GM23338 (cell line): ENCODE data around the gene ATP5F1A. TPM values are rescaled to one million over a fixed set of nuclear protein-coding genes. Genes with fewer than 3 reads are reported as not detected.

Source experiments
- ATAC-seq: fragments of 200-7000 bp; cut with Tn5 transposase; 3 replicates; pipeline ENCODE4 v1.9.1; 2020
- DNase-seq: peaks from one replicate; pipeline ENCODE4 v3.0.0-alpha.2; 2015; ENCODE audit warnings: low spot score
- H2AFZ ChIP-seq: fragments of 200-600 bp; sonication (generic); 2 replicates; pipeline ENCODE4 v1.8.0; 2016; ENCODE audit warnings: antibody characterized with exemption, mild to moderate bottlenecking, moderate library complexity
- H3F3A ChIP-seq: fragments of 200-600 bp; sonication (generic); replicated peaks from 2 replicates; pipeline ENCODE4 v1.8.0; 2017; ENCODE audit warnings: antibody characterized with exemption, mixed run types, low read depth
- H3K27ac ChIP-seq: fragments of 200-600 bp; sonication (generic); 2 replicates; pipeline ENCODE4 v1.6.1; 2016; ENCODE audit warnings: low read depth
- H3K27me3 ChIP-seq: fragments of 200-600 bp; sonication (generic); 2 replicates; pipeline ENCODE4 v1.8.0; 2016; ENCODE audit warnings: mild to moderate bottlenecking, mixed run types, moderate library complexity; ENCODE audit not compliant: insufficient read depth
- H3K36me3 ChIP-seq: fragments of 200-600 bp; sonication (generic); 2 replicates; pipeline ENCODE4 v1.8.0; 2016; ENCODE audit warnings: mild to moderate bottlenecking; ENCODE audit not compliant: insufficient read depth
- H3K4me1 ChIP-seq: fragments of 200-600 bp; sonication (generic); 2 replicates; pipeline ENCODE4 v1.8.0; 2016; ENCODE audit warnings: mild to moderate bottlenecking, moderate library complexity; ENCODE audit not compliant: insufficient read depth
- H3K4me2 ChIP-seq: fragments of 200-600 bp; sonication (generic); 2 replicates; pipeline ENCODE4 v1.7.1; 2017; ENCODE audit warnings: mixed run types
- H3K4me3 ChIP-seq: fragments of 200-600 bp; sonication (generic); 2 replicates; pipeline ENCODE4 v1.6.1; 2016; ENCODE audit warnings: mixed run types
- H3K79me2 ChIP-seq: fragments of 200-600 bp; sonication (generic); replicated peaks from 2 replicates; pipeline ENCODE4 v1.8.0; 2017; ENCODE audit warnings: mild to moderate bottlenecking; ENCODE audit not compliant: insufficient read depth
- H3K9me2 ChIP-seq: fragments of 200-600 bp; sonication (generic); 2 replicates; pipeline ENCODE4 v1.8.0; 2017; ENCODE audit not compliant: insufficient read depth
- H4K20me1 ChIP-seq: fragments of 200-600 bp; sonication (generic); replicated peaks from 2 replicates; pipeline ENCODE4 v1.8.0; 2017; ENCODE audit warnings: mild to moderate bottlenecking; ENCODE audit not compliant: insufficient read depth
- H3K27ac Mint-ChIP-seq: 2 replicates; pipeline ENCODE4 v1.8.0; 2020; ENCODE audit warnings: inconsistent platforms, mild to moderate bottlenecking, moderate library complexity, mixed read lengths
- H3K27me3 Mint-ChIP-seq: 3 replicates; pipeline ENCODE4 v1.8.0; 2022; ENCODE audit warnings: low read depth, mild to moderate bottlenecking, moderate library complexity, mixed read lengths, inconsistent platforms; ENCODE audit not compliant: insufficient read depth, poor library complexity
- H3K36me3 Mint-ChIP-seq: 3 replicates; pipeline ENCODE4 v1.8.0; 2021; ENCODE audit warnings: low read depth, mild to moderate bottlenecking, inconsistent platforms, moderate library complexity, mixed read lengths
- H3K4me1 Mint-ChIP-seq: 3 replicates; pipeline ENCODE4 v1.8.0; 2020; ENCODE audit warnings: mild to moderate bottlenecking, inconsistent platforms, mixed read lengths
- H3K4me3 Mint-ChIP-seq: 3 replicates; pipeline ENCODE4 v1.8.0; 2021; ENCODE audit warnings: moderate library complexity, mild to moderate bottlenecking, inconsistent platforms, mixed read lengths
- H3K9me3 Mint-ChIP-seq: 3 replicates; pipeline ENCODE4 v1.8.0; 2020; ENCODE audit warnings: moderate library complexity, mild to moderate bottlenecking, inconsistent platforms, mixed read lengths
- CREB1 ChIP-seq: fragments of 250-450 bp; sonication (Bioruptor Pico); IDR thresholded peaks from 2 replicates; pipeline ENCODE4 v1.5.0; 2020; ENCODE audit warnings: low read depth, mild to moderate bottlenecking, moderate library complexity
- EZH2 ChIP-seq: fragments of 200-600 bp; sonication (generic); IDR thresholded peaks from one replicate; pipeline ENCODE4 v1.8.0; 2017; ENCODE audit warnings: antibody characterized with exemption, mild to moderate bottlenecking, low read depth; ENCODE audit not compliant: unreplicated experiment
- EZH2phosphoT487 ChIP-seq: fragments of 200-600 bp; sonication (generic); IDR thresholded peaks from one replicate; pipeline ENCODE4 v1.8.1; 2018; ENCODE audit warnings: antibody characterized with exemption; ENCODE audit not compliant: unreplicated experiment
- JUNB ChIP-seq: IDR thresholded peaks from one replicate; pipeline ENCODE4 v1.6.1; 2016; ENCODE audit warnings: antibody characterized with exemption; ENCODE audit not compliant: unreplicated experiment
- NANOG ChIP-seq: IDR thresholded peaks from 2 replicates; pipeline ENCODE4 v1.6.1; 2016; ENCODE audit warnings: antibody characterized with exemption, borderline replicate concordance
- POLR2AphosphoS5 ChIP-seq: IDR thresholded peaks from 2 replicates; pipeline ENCODE4 v1.6.1; 2016; ENCODE audit warnings: antibody characterized with exemption, low read depth
- ZNF114 ChIP-seq: fragments of 250-450 bp; sonication (Bioruptor Pico); IDR thresholded peaks from 2 replicates; pipeline ENCODE4 v1.5.0; 2020; ENCODE audit warnings: mild to moderate bottlenecking, moderate library complexity
- polyA plus RNA-seq: library from polyadenylated mRNA; unstranded; fragments of >200 nt; fragmentation: Nextera tagmentation; extraction: Ambion mirVana; gene quantifications from 2 replicates; pipeline ENCODE4 v1.2.1, GENCODE V29; 2016
- total RNA-seq: library from RNA; depleted of rRNA; stranded (reverse); fragments of >200 nt; shearing (Covaris generic); gene quantifications from 2 replicates; pipeline ENCODE4 v1.2.3, GENCODE V29; 2014
- TF ChIP-seq, protein P1 (sequence below), 2 experiments: fragments of 200-600 bp in 1 of 2; sonication (generic) in 1 of 2; conservative IDR thresholded peaks; 2 replicates each; pipeline versions ENCODE4 v1.5.1 to v1.6.1; 2016 to 2017; ENCODE audit warnings: antibody characterized with exemption in 2 of 2, low read depth in 2 of 2, mild to moderate bottlenecking in 2 of 2, moderate library complexity in 1 of 2
- TF ChIP-seq, protein P2 (sequence below): IDR thresholded peaks from 2 replicates; pipeline ENCODE4 v1.6.1; 2016; ENCODE audit warnings: antibody characterized with exemption

Gene ATP5F1A
- total and polyA plus RNA-seq, 2 experiments from 2014 or later = 353 to 822 TPM

DNA sequence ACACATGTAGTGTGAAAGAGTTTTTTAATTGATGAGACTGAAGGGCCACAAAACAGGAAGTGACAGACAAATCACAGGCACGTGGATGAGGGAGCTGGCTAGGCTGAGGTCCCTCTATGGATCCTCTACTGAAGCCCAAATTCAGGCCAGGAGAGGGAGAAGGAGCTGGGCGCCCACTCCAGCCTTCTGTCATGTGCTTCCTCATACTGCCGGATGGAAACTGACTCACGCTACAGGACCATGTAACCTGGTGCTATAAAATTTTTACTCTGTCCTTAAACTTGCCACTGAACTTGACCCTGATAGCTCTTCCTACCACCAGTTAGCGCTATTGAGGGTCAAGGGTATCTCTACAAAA, 57.4 kb downstream of the ATP5F1A start:
- Mint-ChIP-seq H3K4me3 (no peak overlapping the region), H3K27ac (no peak overlapping the region; the same call in 1 of the 2 replicates), H3K4me1 (peaks cover 8% of the 10 kb centered on the region; the same call in 2 of the 3 replicates), H3K27me3 (peaks cover 3% of the 10 kb centered on the region), H3K36me3 (no peaks in the 10 kb centered on the region), H3K9me3 (no peaks in the 10 kb centered on the region)
- peaks cover 9% of the 10 kb centered on the region for H3K9me2 ChIP-seq
- no peaks in the 10 kb centered on the region for H3F3A ChIP-seq
- no peaks in the 10 kb centered on the region for H3K27me3 ChIP-seq
- peaks cover 8% of the 10 kb centered on the region; the same call in 1 of the 2 replicates for H3K4me1 ChIP-seq
- DNase-seq (no peak), ATAC-seq (no peak)
- TF ChIP-seq, protein P1, sequence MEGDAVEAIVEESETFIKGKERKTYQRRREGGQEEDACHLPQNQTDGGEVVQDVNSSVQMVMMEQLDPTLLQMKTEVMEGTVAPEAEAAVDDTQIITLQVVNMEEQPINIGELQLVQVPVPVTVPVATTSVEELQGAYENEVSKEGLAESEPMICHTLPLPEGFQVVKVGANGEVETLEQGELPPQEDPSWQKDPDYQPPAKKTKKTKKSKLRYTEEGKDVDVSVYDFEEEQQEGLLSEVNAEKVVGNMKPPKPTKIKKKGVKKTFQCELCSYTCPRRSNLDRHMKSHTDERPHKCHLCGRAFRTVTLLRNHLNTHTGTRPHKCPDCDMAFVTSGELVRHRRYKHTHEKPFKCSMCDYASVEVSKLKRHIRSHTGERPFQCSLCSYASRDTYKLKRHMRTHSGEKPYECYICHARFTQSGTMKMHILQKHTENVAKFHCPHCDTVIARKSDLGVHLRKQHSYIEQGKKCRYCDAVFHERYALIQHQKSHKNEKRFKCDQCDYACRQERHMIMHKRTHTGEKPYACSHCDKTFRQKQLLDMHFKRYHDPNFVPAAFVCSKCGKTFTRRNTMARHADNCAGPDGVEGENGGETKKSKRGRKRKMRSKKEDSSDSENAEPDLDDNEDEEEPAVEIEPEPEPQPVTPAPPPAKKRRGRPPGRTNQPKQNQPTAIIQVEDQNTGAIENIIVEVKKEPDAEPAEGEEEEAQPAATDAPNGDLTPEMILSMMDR (conservative IDR thresholded peaks at IDR 0.05; ENCODE audit: low read depth in 2 of 2) = peak in 1 of 2 experiments; percentile 26; a peak in 3 of 4 replicates
- no peak for TF ChIP-seq EZH2
- H3K27ac ChIP-seq = no peak overlapping the region
- no peak overlapping the region for H3K4me2 ChIP-seq
- no peaks in the 10 kb centered on the region for H3K79me2 ChIP-seq
- H2AFZ ChIP-seq = no peak overlapping the region
- 0 out of 2 replicates have a peak, but pooled peaks cover 3% of the 10 kb centered on the region for H4K20me1 ChIP-seq
- H3K36me3 ChIP-seq = no peaks in the 10 kb centered on the region
- H3K4me3 ChIP-seq = no peak overlapping the region

DNA sequence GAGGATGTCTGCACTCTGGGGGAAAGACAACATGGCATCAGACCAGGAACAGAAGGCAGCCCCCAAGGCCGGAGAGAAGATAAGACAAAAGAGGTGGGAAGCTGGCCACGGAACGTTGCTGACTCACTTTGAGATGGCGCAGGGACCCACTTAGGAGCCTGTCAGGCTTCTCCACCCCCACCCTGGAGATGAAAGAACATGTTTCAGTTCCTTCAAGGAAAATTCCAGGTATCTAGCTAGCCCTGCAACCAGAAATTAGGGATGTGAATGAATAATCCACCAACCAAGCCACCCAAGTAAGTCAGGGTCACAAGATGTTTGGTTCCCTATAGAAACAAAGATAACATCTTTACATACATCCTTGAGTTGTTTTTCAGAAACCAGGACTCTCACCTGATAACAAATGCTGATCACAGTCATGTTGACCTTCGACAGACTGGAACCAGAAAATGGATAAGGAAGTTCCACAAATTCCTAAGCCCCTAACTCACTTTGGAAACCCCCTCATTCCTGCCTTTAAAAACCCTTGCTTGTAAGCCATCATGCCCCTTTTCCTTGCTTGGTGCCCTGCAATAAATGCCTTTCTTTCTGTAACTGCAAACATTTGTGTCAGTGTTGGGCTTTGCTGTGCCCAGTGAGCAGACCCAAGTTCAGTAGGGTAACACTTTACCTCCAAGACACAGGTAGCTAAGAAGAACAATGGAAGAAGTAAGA, 57.9 kb downstream of the ATP5F1A start:
- Mint-ChIP-seq H3K36me3 (no peaks in the 10 kb centered on the region), H3K4me1 (peaks cover 8% of the 10 kb centered on the region; the same call in 2 of the 3 replicates), H3K4me3 (no peak overlapping the region), H3K9me3 (no peaks in the 10 kb centered on the region), H3K27ac (no peak overlapping the region; the same call in 1 of the 2 replicates), H3K27me3 (peaks cover 3% of the 10 kb centered on the region)
- no peaks in the 10 kb centered on the region for H3K36me3 ChIP-seq
- ATAC-seq (no peak), DNase-seq (no peak)
- H3K4me3 ChIP-seq = no peak overlapping the region
- H3K4me1 ChIP-seq = peaks cover 8% of the 10 kb centered on the region; the same call in 1 of the 2 replicates
- H3K79me2 ChIP-seq = no peaks in the 10 kb centered on the region
- no peak overlapping the region for H3K4me2 ChIP-seq
- no peaks in the 10 kb centered on the region for H3F3A ChIP-seq
- no peak overlapping the region for H3K27ac ChIP-seq
- H3K9me2 ChIP-seq = peaks cover 9% of the 10 kb centered on the region
- H4K20me1 ChIP-seq = 0 out of 2 replicates have a peak, but pooled peaks cover 3% of the 10 kb centered on the region
- H2AFZ ChIP-seq = no peak overlapping the region
- no peaks in the 10 kb centered on the region for H3K27me3 ChIP-seq
- no peak for TF ChIP-seq CREB1
- TF ChIP-seq POLR2AphosphoS5 = no peak
- TF ChIP-seq EZH2 = no peak
- TF ChIP-seq JUNB = no peak
- TF ChIP-seq ZNF114 (CRISPR knock-in tag) = no peak
- TF ChIP-seq, protein P1 (conservative IDR thresholded peaks at IDR 0.05; ENCODE audit: low read depth in 2 of 2) = no peak
- TF ChIP-seq, protein P2, sequence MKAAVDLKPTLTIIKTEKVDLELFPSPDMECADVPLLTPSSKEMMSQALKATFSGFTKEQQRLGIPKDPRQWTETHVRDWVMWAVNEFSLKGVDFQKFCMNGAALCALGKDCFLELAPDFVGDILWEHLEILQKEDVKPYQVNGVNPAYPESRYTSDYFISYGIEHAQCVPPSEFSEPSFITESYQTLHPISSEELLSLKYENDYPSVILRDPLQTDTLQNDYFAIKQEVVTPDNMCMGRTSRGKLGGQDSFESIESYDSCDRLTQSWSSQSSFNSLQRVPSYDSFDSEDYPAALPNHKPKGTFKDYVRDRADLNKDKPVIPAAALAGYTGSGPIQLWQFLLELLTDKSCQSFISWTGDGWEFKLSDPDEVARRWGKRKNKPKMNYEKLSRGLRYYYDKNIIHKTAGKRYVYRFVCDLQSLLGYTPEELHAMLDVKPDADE = no peak
- TF ChIP-seq NANOG = no peak
- no peak for TF ChIP-seq EZH2phosphoT487
